IMR-90 (cell line): ENCODE results near the gene POMT2. TPM values are rescaled to one million over a fixed set of nuclear protein-coding genes. Genes with fewer than 3 reads are reported as not detected.

ENCODE experiments used
- ATAC-seq: fragments of 200-7000 bp; cut with Tn5 transposase; 2 replicates; pipeline ENCODE4 v1.9.1; 2020; ENCODE audit warnings: low read depth, mild to moderate bottlenecking, moderate library complexity
- BruUV-seq: library from RNA; stranded (reverse); fragments of 400-500 nt; replicated peaks from 2 replicates; lab custom pipeline; 2021; lab: Mats Ljungman, UMichigan
- CTCF ChIA-PET: fragments of 300-600 bp; formaldehyde crosslinking; extraction: SDS; loops from one replicate; lab custom pipeline; 2021; ENCODE audit warnings: antibody characterized with exemption; lab: Yijun Ruan, JAX
- POLR2A ChIA-PET: fragments of 300-600 bp; sonication (Branson Sonifier 250); formaldehyde crosslinking; loops from one replicate; lab custom pipeline; 2022; ENCODE audit warnings: antibody characterized with exemption; ENCODE audit not compliant: unreplicated experiment; lab: Charles Lee
- DNase-seq: peaks from one replicate; pipeline ENCODE4 v3.0.0; 2013
- H2AFZ ChIP-seq: replicated peaks from 2 replicates; pipeline ENCODE3; 2013; ENCODE audit warnings: low read length, mild to moderate bottlenecking; ENCODE audit not compliant: poor library complexity
- H2AK5ac ChIP-seq: 2 replicates; pipeline ENCODE4 v1.6.1; 2013; ENCODE audit warnings: low read depth, low read length, inconsistent platforms
- H2AK9ac ChIP-seq: replicated peaks from 2 replicates; pipeline ENCODE3; 2013; ENCODE audit warnings: mild to moderate bottlenecking, low read depth, low read length, moderate library complexity; ENCODE audit not compliant: poor library complexity
- H2BK120ac ChIP-seq: 2 replicates; pipeline ENCODE4 v1.6.1; 2013; ENCODE audit warnings: low read depth, low read length, inconsistent platforms
- H2BK15ac ChIP-seq: 3 replicates; pipeline ENCODE4 v1.6.1; 2013; ENCODE audit warnings: low read depth, low read length, inconsistent platforms
- H2BK20ac ChIP-seq: 2 replicates; pipeline ENCODE4 v1.6.1; 2013; ENCODE audit warnings: low read depth, mild to moderate bottlenecking, inconsistent platforms, low read length, moderate library complexity
- H2BK5ac ChIP-seq: 2 replicates; pipeline ENCODE4 v1.6.1; 2013; ENCODE audit warnings: mild to moderate bottlenecking, low read depth, low read length, inconsistent platforms; ENCODE audit not compliant: poor library complexity, severe bottlenecking
- H3K14ac ChIP-seq: replicated peaks from 2 replicates; pipeline ENCODE4 v1.6.1; 2013; ENCODE audit warnings: low read depth, low read length, inconsistent platforms
- H3K18ac ChIP-seq: 2 replicates; pipeline ENCODE4 v1.6.1; 2013; ENCODE audit warnings: low read depth, low read length, control low read depth
- H3K23ac ChIP-seq: 2 replicates; pipeline ENCODE4 v1.6.1; 2013; ENCODE audit warnings: low read depth, low read length, inconsistent platforms
- H3K27ac ChIP-seq: 2 replicates; pipeline ENCODE4 v1.5.1; 2013; ENCODE audit warnings: mild to moderate bottlenecking, control low read depth, low read length; ENCODE audit not compliant: insufficient read depth
- H3K27me3 ChIP-seq: 2 replicates; pipeline ENCODE4 v1.6.1; 2013; ENCODE audit warnings: low read length; ENCODE audit not compliant: control insufficient read depth, insufficient read depth
- H3K36me3 ChIP-seq: 2 replicates; pipeline ENCODE4 v1.6.1; 2013; ENCODE audit warnings: low read length, mixed read lengths; ENCODE audit not compliant: control insufficient read depth, insufficient read depth
- H3K4ac ChIP-seq: 2 replicates; pipeline ENCODE4 v1.6.1; 2013; ENCODE audit warnings: low read depth, low read length, inconsistent platforms
- H3K4me1 ChIP-seq: 2 replicates; pipeline ENCODE4 v1.6.1; 2013; ENCODE audit warnings: low read length, mixed read lengths; ENCODE audit not compliant: control insufficient read depth, insufficient read depth
- H3K4me2 ChIP-seq: 2 replicates; pipeline ENCODE4 v1.6.1; 2013; ENCODE audit warnings: low read depth, mild to moderate bottlenecking, control low read depth, low read length, moderate library complexity
- H3K4me3 ChIP-seq: 2 replicates; pipeline ENCODE4 v1.5.1; 2013; ENCODE audit warnings: low read depth, mild to moderate bottlenecking, control low read depth, low read length, moderate library complexity; ENCODE audit not compliant: insufficient read depth
- H3K56ac ChIP-seq: 2 replicates; pipeline ENCODE4 v1.6.1; 2013; ENCODE audit warnings: low read length, inconsistent platforms; ENCODE audit not compliant: insufficient read depth; ENCODE audit errors: extremely low read depth
- H3K79me1 ChIP-seq, 2 experiments: 2 replicates each; pipeline ENCODE4 v1.6.1; 2013; ENCODE audit warnings: low read length in 2 of 2, inconsistent platforms in 1 of 2, low read depth in 1 of 2
- H3K9ac ChIP-seq: 2 replicates; pipeline ENCODE4 v1.6.1; 2013; ENCODE audit warnings: low read depth, low read length, control low read depth
- H3K9me1 ChIP-seq: 2 replicates; pipeline ENCODE4 v1.6.1; 2013; ENCODE audit warnings: low read length, inconsistent platforms; ENCODE audit not compliant: insufficient read depth
- H3K9me3 ChIP-seq: 2 replicates; pipeline ENCODE4 v1.6.1; 2013; ENCODE audit warnings: low read length; ENCODE audit not compliant: control insufficient read depth, insufficient read depth
- H4K20me1 ChIP-seq: 2 replicates; pipeline ENCODE4 v1.6.1; 2013; ENCODE audit warnings: low read length, inconsistent platforms; ENCODE audit not compliant: insufficient read depth
- H4K5ac ChIP-seq: 2 replicates; pipeline ENCODE4 v1.6.1; 2013; ENCODE audit warnings: mild to moderate bottlenecking, low read depth, low read length, control low read depth
- H4K8ac ChIP-seq, 2 experiments: 2 replicates each; pipeline ENCODE4 v1.6.1; 2013; ENCODE audit warnings: low read depth in 2 of 2, low read length in 2 of 2, control low read depth in 1 of 2, inconsistent platforms in 1 of 2
- H4K91ac ChIP-seq: 2 replicates; pipeline ENCODE4 v1.6.1; 2013; ENCODE audit warnings: low read depth, low read length, inconsistent platforms; ENCODE audit not compliant: insufficient read depth
- BHLHE40 ChIP-seq: fragments of 150-350 bp; IDR thresholded peaks from 2 replicates; pipeline ENCODE4 v1.6.1; 2016; ENCODE audit warnings: mild to moderate bottlenecking, low read depth, low read length
- CEBPB ChIP-seq: IDR thresholded peaks from 2 replicates; pipeline ENCODE4 v1.6.1; 2012; ENCODE audit warnings: low read depth, low read length, improper control_type of control experiment
- CHD1 ChIP-seq: IDR thresholded peaks from 2 replicates; pipeline ENCODE4 v1.6.1; 2012; ENCODE audit warnings: low read depth, low read length, improper control_type of control experiment
- CTCF ChIP-seq: conservative IDR thresholded peaks from 2 replicates; pipeline ENCODE4 v1.5.1; 2012; ENCODE audit warnings: mild to moderate bottlenecking, low read depth, low read length, improper control_type of control experiment
- ELK1 ChIP-seq: fragments of 150-350 bp; IDR thresholded peaks from 2 replicates; pipeline ENCODE4 v1.6.1; 2016; ENCODE audit warnings: low read depth, mild to moderate bottlenecking, low read length, moderate library complexity, borderline replicate concordance
- FOS ChIP-seq: fragments of 150-350 bp; IDR thresholded peaks from 2 replicates; pipeline ENCODE4 v1.6.1; 2016; ENCODE audit warnings: low read depth, low read length
- MAFK ChIP-seq: IDR thresholded peaks from 2 replicates; pipeline ENCODE4 v1.6.1; 2012; ENCODE audit warnings: low read depth, low read length, improper control_type of control experiment
- MAZ ChIP-seq: IDR thresholded peaks from 2 replicates; pipeline ENCODE4 v1.6.1; 2012; ENCODE audit warnings: low read depth, mild to moderate bottlenecking, low read length, improper control_type of control experiment, moderate library complexity, borderline replicate concordance
- MXI1 ChIP-seq: IDR thresholded peaks from 2 replicates; pipeline ENCODE4 v1.6.1; 2012; ENCODE audit warnings: low read depth, mild to moderate bottlenecking, low read length, moderate library complexity, borderline replicate concordance
- NFE2L2 ChIP-seq: fragments of 150-350 bp; IDR thresholded peaks from 2 replicates; pipeline ENCODE4 v1.6.1; 2016; ENCODE audit warnings: low read depth, mild to moderate bottlenecking, low read length
- POLR2A ChIP-seq: IDR thresholded peaks from 2 replicates; pipeline ENCODE4 v1.6.1; 2012; ENCODE audit warnings: mild to moderate bottlenecking, low read depth, low read length
- RAD21 ChIP-seq: IDR thresholded peaks from 2 replicates; pipeline ENCODE4 v1.6.1; 2012; ENCODE audit warnings: low read length, improper control_type of control experiment
- RCOR1 ChIP-seq: IDR thresholded peaks from 2 replicates; pipeline ENCODE4 v1.6.1; 2012; ENCODE audit warnings: mild to moderate bottlenecking, low read length, improper control_type of control experiment; ENCODE audit not compliant: insufficient replicate concordance
- RFX5 ChIP-seq: IDR thresholded peaks from 2 replicates; pipeline ENCODE4 v1.8.0; 2012; ENCODE audit warnings: low read depth, mild to moderate bottlenecking, low read length, moderate library complexity
- SMC3 ChIP-seq: fragments of 150-350 bp; IDR thresholded peaks from 2 replicates; pipeline ENCODE4 v1.6.1; 2016; ENCODE audit warnings: low read depth, mild to moderate bottlenecking, antibody characterized with exemption, low read length, moderate library complexity
- USF2 ChIP-seq: fragments of 150-350 bp; IDR thresholded peaks from 2 replicates; pipeline ENCODE4 v1.6.1; 2017; ENCODE audit warnings: mild to moderate bottlenecking, antibody characterized with exemption, low read length, low read depth
- WGBS, 2 experiments: methylation state at CpG; one replicate each; pipeline versions ENCODE4 v1.1.5 to v1.1.7; 2013; ENCODE audit warnings: missing lambda C conversion rate in 2 of 2; ENCODE audit not compliant: insufficient read length in 1 of 2; ENCODE audit errors: extremely low coverage in 2 of 2; 5-methylcytosine and 5-hydroxymethylcytosine counted together
- dilution Hi-C: fragments of 300-500 bp; cut with HindIII; formaldehyde crosslinking; loops from one replicate; pipeline ENCODE4 v1.14.3; 2018; ENCODE audit warnings: low sequenced_read_pairs; ENCODE audit not compliant: unreplicated experiment
- in situ Hi-C: fragments of 300-500 bp; cut with MboI; formaldehyde crosslinking; loops from 3 replicates; pipeline ENCODE4 v1.14.3; 2019; ENCODE audit warnings: low sequenced_read_pairs, inconsistent platforms, mixed read lengths
- intact Hi-C: fragments of 100-400 bp; cut with micrococcal nuclease; formaldehyde crosslinking; loops from 2 replicates; pipeline ENCODE4 v1.10.0; 2022
- polyA plus RNA-seq, 3 experiments: library from polyadenylated mRNA; depleted of rRNA; stranded (reverse); fragments of >200 nt; gene quantifications; 2 replicates each; pipeline ENCODE4 v1.2.3, GENCODE V29; 2012; ENCODE audit warnings: low replicate concordance in 1 of 3
- total RNA-seq: library from RNA; depleted of rRNA; stranded (reverse); fragments of >200 nt; gene quantifications from 2 replicates; pipeline ENCODE4 v1.2.3, GENCODE V29; 2012

Gene POMT2
- total and polyA plus RNA-seq, 2 of the 4 experiments (the other 2 are of a cell fraction) = 6.5 to 13.0 TPM

- dilution Hi-C loops = no loop called here
- BruUV-seq = no TSS peak
Measured at GRCh38 chr14:77276295-77276935, 44.3 kb downstream of the POMT2 start.

More at GRCh38 chr14:77276295-77276935, 44.3 kb downstream of the POMT2 start:
- H3K18ac ChIP-seq = no peak overlapping the region
- no peak for ATAC-seq
- H4K20me1 ChIP-seq = no peaks in the 10 kb centered on the region
- no peak overlapping the region for H4K8ac ChIP-seq
- H3K9me3 ChIP-seq = no peaks in the 10 kb centered on the region
- H3K27me3 ChIP-seq = peaks cover 6% of the 10 kb centered on the region
- H3K79me1 ChIP-seq = no peaks in the 10 kb centered on the region
- WGBS, 2 experiments = 85% methylated on average over 2 of the region's 15 CpGs; no CpG with 5 or more reads in 1 of the 2 experiments
- no peak overlapping the region for H2BK5ac ChIP-seq
- no peak overlapping the region for H3K27ac ChIP-seq
- H3K4ac ChIP-seq = no peak overlapping the region
- no peak overlapping the region for H3K23ac ChIP-seq
- no peak overlapping the region for H3K9ac ChIP-seq
- H2AK5ac ChIP-seq = no peak overlapping the region
- H2BK120ac ChIP-seq = no peak overlapping the region
- no peak for TF ChIP-seq RAD21
- no peak for TF ChIP-seq FOS
- TF ChIP-seq MXI1 = no peak
- no peak for TF ChIP-seq CTCF
- TF ChIP-seq RFX5 = no peak
- no peak for TF ChIP-seq BHLHE40
- no peak for TF ChIP-seq CHD1
- TF ChIP-seq MAZ = no peak
- no peak for TF ChIP-seq ELK1
- no peak for TF ChIP-seq NFE2L2
- no peak for TF ChIP-seq MAFK
- TF ChIP-seq USF2 = no peak
- no peak for TF ChIP-seq CEBPB
- no peak for TF ChIP-seq POLR2A
- TF ChIP-seq SMC3 = no peak
- no peak for TF ChIP-seq RCOR1
- no peak overlapping the region for H2BK15ac ChIP-seq
- H3K4me2 ChIP-seq = no peak overlapping the region
- no peak overlapping the region for H2BK20ac ChIP-seq
- no peak overlapping the region for H4K5ac ChIP-seq
- in situ Hi-C loops (no loop called here), intact Hi-C loops (no loop called here)
- no peak overlapping the region for H4K91ac ChIP-seq
- H2AFZ ChIP-seq = no peak overlapping the region
- ChIA-PET CTCF (no interaction called here), POLR2A (no interaction called here)
- no peaks in the 10 kb centered on the region for H3K9me1 ChIP-seq
- no peak for DNase-seq
- peaks cover 10% of the 10 kb centered on the region; the same call in 1 of the 2 replicates for H3K36me3 ChIP-seq
- H3K4me1 ChIP-seq = no peaks in the 10 kb centered on the region
- H2AK9ac ChIP-seq = no peak overlapping the region
- H3K56ac ChIP-seq = no peak overlapping the region
- H3K14ac ChIP-seq = no peak overlapping the region
- H3K4me3 ChIP-seq = no peak overlapping the region
